Activated T-cell treated with anti-CD3 and anti-CD28 coated beads for 4 hours (primary cell): Measurements from ENCODE around the gene TMEM9B.
"Not testable (repeated sequence)": the region's sequence is repeated elsewhere in the genome, so short reads cannot be mapped to it uniquely, and the experiment has no call there.

ENCODE experiments used
- DNase-seq: peaks from one replicate; pipeline ENCODE4 v3.0.0-alpha.2; 2020

TMEM9B gene

DNA sequence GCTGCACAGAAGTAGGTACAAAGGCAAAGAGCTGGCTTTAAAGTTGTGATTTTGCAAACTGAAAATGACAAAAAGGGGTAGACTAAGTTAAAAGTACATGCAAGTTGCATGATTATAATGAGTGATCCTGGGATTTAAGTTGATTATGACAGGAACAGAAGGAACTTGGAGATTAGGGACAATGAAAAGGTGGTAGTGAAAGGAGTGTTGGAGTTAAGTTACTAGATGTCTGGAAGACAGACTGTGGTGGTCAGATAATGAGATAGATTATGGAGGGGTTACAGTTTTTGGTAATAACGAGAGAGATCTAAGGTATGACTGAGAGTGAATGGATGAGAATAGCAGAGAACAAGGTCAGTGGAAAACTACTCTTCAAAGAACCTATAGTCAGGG is 7.7 kb upstream of the TMEM9B start:
- no peak for DNase-seq

- DNase-seq: no peak
These were observed 7.1 kb upstream of the TMEM9B start for GRCh38 chr11:8971196-8971923.

- DNase-seq: no peak
These were observed 2.9 kb upstream of the TMEM9B start for GRCh38 chr11:8967184-8967583.

- DNase-seq: peak; percentile 62
These were observed 496 bp downstream of the TMEM9B start for GRCh38 chr11:8963569-8964323.

GRCh38 chr11:8962841-8963240 is 1.4 kb downstream of the TMEM9B start:
- DNase-seq: no peak

GRCh38 chr11:8961401-8961800 is 2.8 kb downstream of the TMEM9B start:
- no peak for DNase-seq

GRCh38 chr11:8959546-8960166 is 4.6 kb downstream of the TMEM9B start:
- DNase-seq: peak; percentile 5

GRCh38 chr11:8956860-8957259 is 7.4 kb downstream of the TMEM9B start:
- no peak for DNase-seq

- no peak for DNase-seq
These were observed 15.4 kb downstream of the TMEM9B start for GRCh38 chr11:8948886-8949285.

DNA sequence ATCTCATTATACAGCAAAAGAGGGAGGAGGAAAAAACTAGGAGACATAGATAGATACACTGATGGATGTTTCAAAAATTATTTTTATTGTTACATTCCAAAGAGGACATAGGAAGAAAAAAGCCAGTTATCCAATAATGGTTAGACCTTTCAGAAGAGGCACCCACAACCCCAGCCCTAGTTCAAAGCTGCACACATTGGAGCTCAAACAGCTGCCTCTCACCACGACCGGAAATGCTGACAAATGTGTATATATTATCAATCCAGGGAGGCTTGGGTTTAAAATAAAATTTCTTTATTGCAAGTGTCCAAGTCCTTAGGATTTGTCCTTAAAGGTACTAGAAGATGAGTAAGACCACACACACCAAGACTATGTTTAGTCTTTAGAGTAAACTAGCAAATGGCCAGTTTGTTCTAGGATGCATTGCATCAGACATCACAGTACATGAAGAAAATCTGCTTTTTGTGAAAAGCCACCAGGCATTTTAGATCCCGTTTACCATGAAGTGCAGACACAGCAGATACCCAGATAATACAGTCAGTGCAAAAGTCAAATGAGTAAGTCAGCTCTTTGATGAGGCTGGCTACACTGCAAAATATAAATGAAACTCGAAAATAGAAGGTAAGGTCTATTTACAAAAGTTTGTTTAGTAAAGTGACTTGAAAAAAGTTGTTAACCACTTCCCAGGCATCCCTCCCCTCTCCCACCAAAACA is 16.9 kb downstream of the TMEM9B start:
- no peak for DNase-seq

- no peak for DNase-seq
These were observed 21.6 kb downstream of the TMEM9B start, which contains the start of gene ASCL3 for GRCh38 chr11:8942518-8943066. Gene ASCL3 (minus strand): TSS chr11:8943016. CDS start chr11:8938161, 4,855 bp downstream.

DNA sequence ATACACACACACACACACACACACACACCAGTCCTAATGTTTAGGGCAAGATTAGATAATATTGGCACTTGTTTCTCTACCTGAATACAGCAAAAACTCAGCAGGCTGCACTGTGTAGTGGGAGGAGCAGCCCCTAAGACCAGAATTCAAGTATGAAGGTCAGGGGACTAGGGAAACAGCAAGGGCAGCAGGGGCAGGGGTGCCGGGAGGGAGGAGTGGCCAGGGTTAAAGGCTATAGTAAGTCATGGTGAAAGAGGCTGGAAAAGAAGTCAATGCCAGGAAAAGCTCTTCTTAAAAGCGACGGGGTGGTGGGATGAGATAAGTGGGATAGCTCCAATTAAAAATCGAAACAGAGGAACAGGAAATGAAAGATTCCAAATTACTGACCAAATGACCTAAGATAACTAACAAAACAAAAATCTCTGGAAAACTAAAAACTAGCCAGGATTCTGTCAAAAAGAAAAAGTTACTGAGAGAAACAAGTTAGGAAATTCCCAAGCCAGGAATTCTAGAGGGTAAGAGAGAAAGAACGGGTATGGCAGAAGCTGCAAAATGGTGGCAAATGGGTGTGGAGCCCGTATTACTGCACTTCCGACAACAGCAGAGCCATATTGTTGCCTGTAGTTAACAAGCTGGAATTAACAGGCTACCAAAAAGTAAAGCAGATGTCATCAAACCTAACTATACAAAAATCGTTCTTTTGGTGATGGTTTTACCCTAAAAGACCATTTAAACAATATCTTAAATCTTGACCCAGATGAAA is 22.7 kb downstream of the TMEM9B start:
- DNase-seq: no peak

DNA sequence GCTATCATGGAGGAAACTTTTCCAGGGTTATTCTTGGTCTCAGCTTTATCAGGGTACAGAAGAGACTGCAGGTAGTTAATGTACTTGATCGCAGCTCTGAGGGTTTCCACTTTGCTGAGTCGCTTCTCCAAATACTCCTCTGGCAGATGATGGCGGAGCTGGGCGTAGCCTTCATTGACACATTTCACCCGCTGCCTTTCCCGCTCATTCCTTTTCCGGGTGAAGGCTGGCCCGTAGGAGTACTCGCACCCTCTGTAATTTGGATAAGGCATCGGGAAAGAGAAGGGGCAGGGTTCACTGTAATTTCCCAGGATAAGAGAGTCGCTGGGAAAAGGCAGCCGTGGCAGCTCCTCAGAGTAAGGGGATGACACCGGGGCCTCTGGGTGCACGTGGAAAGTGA is 26.6 kb downstream of the TMEM9B start:
- no peak for DNase-seq

DNA sequence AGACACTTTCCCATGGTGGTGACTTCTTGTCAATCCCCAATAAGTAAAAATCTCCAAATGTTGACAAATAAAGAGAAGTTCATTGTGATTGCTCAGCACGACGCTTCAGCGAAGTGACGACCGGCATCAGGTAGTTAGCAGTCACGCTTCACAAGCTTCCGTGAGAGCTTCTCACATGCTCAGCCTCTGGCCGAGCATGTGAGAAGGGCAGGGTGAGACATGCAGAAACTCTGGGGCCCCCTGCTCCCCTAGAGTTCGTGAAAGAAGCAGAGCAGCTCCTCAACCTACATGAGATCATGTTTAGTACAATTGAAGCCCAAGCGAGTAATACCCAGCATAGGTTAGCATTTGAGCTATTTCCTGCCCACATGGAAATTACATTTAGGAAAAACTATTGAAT is 27.1 kb downstream of the TMEM9B start:
- DNase-seq: no peak

GRCh38 chr11:8935789-8936188 is 28.5 kb downstream of the TMEM9B start:
- DNase-seq: not testable (repeated sequence)

- no peak for DNase-seq
These were observed 29.3 kb downstream of the TMEM9B start for GRCh38 chr11:8934742-8935488.

DNA sequence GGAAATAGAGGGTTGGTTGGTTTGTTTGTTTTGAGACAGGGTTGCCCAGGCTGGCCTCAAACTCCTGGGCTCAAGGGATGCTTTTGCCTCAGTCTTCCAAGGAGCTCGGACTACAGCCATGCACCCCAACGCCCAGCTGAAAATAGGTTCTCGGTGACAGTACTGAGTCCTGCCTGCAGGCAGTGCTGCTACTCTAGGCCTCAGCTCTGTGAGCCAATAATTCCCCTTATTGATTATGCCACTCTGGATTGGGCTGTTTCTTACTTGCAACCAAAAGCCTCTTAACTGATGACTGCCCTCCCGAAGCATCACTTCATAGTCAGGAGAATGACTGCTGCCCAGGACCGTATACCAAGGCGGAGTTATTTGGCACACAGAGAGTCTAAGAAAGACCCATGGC is 30.3 kb downstream of the TMEM9B start:
- DNase-seq: no peak

DNA sequence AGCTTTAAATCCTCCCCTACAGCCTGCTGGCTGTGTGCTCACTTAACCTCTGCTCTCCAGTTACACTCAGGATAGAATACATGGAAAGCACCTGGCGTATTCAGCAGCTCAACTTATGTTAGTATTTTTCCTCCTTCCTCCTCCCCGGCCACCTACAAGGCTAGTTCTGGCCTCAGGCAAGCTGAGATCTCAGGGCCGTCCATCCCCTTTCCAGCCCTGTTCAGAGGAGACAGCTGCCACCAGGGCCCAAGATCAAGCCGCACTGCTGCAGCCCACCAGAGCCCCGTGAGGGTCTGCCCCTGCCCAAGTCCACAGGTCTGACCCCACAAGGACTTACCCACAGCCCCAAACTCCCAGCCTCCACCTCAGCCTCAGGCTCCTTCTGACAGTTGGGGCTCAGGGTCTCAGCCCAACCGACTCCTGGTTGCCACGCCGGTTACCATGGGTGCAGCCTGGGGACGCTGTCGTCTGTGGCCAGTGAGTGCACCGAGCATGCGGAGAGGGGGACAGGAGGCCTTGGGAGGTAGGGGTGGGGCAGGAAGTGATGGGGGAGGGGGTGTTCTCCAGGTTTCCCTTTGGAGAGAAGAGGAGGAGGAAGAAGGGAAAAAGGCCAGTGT is 31.6 kb downstream of the TMEM9B start, which contains the start of gene C11orf16:
Gene C11orf16, minus strand, starts transcription at position 384 of the 617 bp plus-strand sequence. CDS start 639 bp downstream, outside the sequence.
- DNase-seq: no peak

DNA sequence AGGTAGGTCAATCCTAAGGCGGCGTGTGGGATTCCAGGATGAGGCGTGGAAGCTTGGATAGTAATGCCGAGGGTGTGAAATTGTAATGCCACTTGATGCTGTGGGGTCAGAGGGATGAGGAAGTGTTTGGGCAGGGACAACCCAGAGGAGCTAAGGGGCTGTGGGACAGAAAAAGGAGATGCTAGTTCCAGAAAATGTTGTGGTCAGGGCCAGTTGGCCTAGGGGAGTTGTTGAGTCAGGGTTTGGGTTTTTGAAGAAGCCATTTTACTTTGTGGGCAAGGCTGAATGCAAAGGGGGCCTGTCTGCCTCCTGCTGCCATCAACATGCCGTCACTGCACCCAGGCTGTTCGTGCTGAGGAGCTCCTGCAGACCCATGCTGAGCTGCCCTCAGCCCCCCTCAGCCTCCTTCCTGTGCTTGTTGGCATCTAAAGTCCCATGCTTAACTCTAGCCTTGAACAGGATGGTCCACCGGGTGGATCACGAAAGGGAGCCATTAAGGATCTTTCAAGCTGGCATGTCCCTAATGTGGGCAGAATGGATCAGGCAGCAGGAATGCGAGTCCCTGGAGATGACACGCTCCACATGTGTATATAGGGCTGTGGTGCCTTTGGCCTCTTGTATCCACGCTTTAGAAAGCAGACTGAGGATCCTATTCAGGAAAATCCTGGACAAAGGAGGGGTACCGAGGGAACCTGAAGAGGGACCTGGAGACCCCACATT is 33.6 kb downstream of the TMEM9B start:
- no peak for DNase-seq

GRCh38 chr11:8928981-8929615 is 35.1 kb downstream of the TMEM9B start:
- no peak for DNase-seq
